Stimulated activated CD8-positive, alpha-beta memory T cell treated with anti-CD3 and anti-CD28 coated beads, Interleukin-4, amount 100 ng/mL, for 4 hours (primary cell): Measurements from ENCODE around the gene BACH2.
"Not testable (repeated sequence)": the region's sequence is repeated elsewhere in the genome, so short reads cannot be mapped to it uniquely, and the experiment has no call there.

Experiments
- DNase-seq, 2 donors: peaks; one replicate each; pipeline ENCODE4 v3.0.0-alpha.2; 2020; ENCODE audit warnings: low read depth in 2 of 2, low spot score in 1 of 2

BACH2 gene

GRCh38 chr6:89977808-89978748 is 318.6 kb downstream of the BACH2 start:
- no peak for DNase-seq

GRCh38 chr6:89976694-89977020 is 320.0 kb downstream of the BACH2 start:
- DNase-seq: no peak

- no peak for DNase-seq
Measured at GRCh38 chr6:89975991-89976693, 320.5 kb downstream of the BACH2 start.

GRCh38 chr6:89975366-89975765 is 321.3 kb downstream of the BACH2 start:
- no peak for DNase-seq

- no peak for DNase-seq
Measured at GRCh38 chr6:89974834-89975233, 321.8 kb downstream of the BACH2 start.

GRCh38 chr6:89972025-89972381 is 324.6 kb downstream of the BACH2 start:
- DNase-seq: no peak

GRCh38 chr6:89971338-89972024 is 325.2 kb downstream of the BACH2 start:
- DNase-seq: not testable (repeated sequence)

GRCh38 chr6:89970609-89971337 is 325.9 kb downstream of the BACH2 start:
- DNase-seq: no peak

GRCh38 chr6:89970072-89970471 is 326.6 kb downstream of the BACH2 start:
- DNase-seq: no peak

- DNase-seq: no peak
Measured at GRCh38 chr6:89966913-89967312, 329.7 kb downstream of the BACH2 start.

GRCh38 chr6:89966228-89966544 is 330.5 kb downstream of the BACH2 start:
- no peak for DNase-seq

GRCh38 chr6:89965441-89966227 is 331.0 kb downstream of the BACH2 start:
- no peak for DNase-seq

- no peak for DNase-seq
Measured at GRCh38 chr6:89963391-89963790, 333.3 kb downstream of the BACH2 start.

GRCh38 chr6:89961481-89961880 is 335.2 kb downstream of the BACH2 start:
- no peak for DNase-seq

- no peak for DNase-seq
Measured at GRCh38 chr6:89959883-89960282, 336.8 kb downstream of the BACH2 start.

- no peak for DNase-seq
Measured at GRCh38 chr6:89956182-89956581, 340.5 kb downstream of the BACH2 start.

- DNase-seq: no peak
Measured at GRCh38 chr6:89955364-89955763, 341.3 kb downstream of the BACH2 start.

- DNase-seq: no peak
Measured at GRCh38 chr6:89954721-89955148, 341.9 kb downstream of the BACH2 start.

- DNase-seq: peak; percentile 16 to 22
Measured at GRCh38 chr6:89952686-89953085, 344.0 kb downstream of the BACH2 start.

GRCh38 chr6:89952105-89952671 is 344.5 kb downstream of the BACH2 start:
- no peak for DNase-seq
